Peyer's patch (tissue), 4 donors: ENCODE results near the gene NRG3.

ENCODE experiments used
- POLR2A ChIP-seq, 2 donors: fragments of 450-650 bp; IDR thresholded peaks; one replicate each; pipeline ENCODE4 v1.5.1; 2017; ENCODE audit warnings: antibody characterized with exemption in 2 of 2, mild to moderate bottlenecking in 2 of 2, moderate library complexity in 2 of 2
- TF ChIP-seq, protein P1 (sequence below), 6 experiments: fragments of 450-650 bp in 4 of 6; fragments of 200-600 bp in 2 of 6; sonication (generic) in 1 of 6; IDR thresholded peaks; one replicate each; pipeline ENCODE4 v1.5.1; 2017 to 2019; ENCODE audit warnings: antibody characterized with exemption in 6 of 6, mild to moderate bottlenecking in 3 of 6, moderate library complexity in 1 of 6

DNA sequence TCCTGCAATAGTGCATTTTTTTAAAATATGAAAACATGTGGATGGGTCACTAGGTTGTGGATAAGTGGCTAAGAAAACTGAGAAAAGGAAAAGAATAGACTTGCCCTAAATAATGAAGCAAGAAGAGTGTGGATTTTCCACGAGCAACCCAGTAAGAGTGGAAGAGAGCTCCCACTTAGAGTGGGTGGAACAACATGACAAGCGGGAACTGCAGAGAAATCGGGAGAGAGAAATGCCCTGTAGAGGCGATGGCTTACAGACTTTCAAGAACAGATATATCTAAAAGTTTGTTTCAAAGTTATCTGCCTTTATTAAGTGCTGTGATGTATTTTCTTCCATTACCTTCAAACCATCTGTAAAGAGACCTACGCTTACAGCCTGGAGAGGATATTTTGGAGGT, 26.1 kb upstream of the NRG3 start:
- TF ChIP-seq, protein P1, sequence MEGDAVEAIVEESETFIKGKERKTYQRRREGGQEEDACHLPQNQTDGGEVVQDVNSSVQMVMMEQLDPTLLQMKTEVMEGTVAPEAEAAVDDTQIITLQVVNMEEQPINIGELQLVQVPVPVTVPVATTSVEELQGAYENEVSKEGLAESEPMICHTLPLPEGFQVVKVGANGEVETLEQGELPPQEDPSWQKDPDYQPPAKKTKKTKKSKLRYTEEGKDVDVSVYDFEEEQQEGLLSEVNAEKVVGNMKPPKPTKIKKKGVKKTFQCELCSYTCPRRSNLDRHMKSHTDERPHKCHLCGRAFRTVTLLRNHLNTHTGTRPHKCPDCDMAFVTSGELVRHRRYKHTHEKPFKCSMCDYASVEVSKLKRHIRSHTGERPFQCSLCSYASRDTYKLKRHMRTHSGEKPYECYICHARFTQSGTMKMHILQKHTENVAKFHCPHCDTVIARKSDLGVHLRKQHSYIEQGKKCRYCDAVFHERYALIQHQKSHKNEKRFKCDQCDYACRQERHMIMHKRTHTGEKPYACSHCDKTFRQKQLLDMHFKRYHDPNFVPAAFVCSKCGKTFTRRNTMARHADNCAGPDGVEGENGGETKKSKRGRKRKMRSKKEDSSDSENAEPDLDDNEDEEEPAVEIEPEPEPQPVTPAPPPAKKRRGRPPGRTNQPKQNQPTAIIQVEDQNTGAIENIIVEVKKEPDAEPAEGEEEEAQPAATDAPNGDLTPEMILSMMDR (IDR thresholded peaks at IDR 0.05) = no peak
- TF ChIP-seq POLR2A (IDR thresholded peaks at IDR 0.05) = no peak
